ENCODE results near the gene GNB1L. TPM values are rescaled to one million over a fixed set of nuclear protein-coding genes. Genes with fewer than 3 reads are reported as not detected.

Gene GNB1L
- total and polyA plus RNA-seq, 2 of the 13 experiments (the other 11 are each of a cell fraction or from before 2014, with no cell fraction given) = 2.5 to 7.4 TPM

DNA sequence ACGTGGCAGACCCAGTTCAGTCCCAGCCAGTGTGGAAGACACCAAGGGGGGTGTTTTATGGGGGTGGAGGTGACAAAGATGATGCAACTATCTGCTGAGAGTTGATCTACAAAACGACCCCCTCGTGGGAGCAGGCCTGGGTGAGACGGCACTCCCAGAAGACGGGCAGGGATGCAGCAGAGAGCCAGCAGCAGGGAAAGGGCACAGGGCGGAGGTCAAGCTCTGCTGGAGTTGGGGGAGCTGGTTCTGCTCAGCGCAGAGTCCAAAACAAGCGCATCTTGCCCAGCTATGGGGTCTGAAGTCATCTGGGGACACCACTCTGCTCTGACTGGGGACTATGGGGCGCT is 3.9 kb downstream of the GNB1L start:
- Histone ChIP-seq H3K4me3 (replicated peaks in 1 of 3; ENCODE audit: insufficient read depth in 1 of 3, low read depth in 2 of 3, low read length in 3 of 3) (no peak overlapping the region), H3K4me2 (ENCODE audit: low read depth, low read length) (no peak overlapping the region), H3K9ac (ENCODE audit: insufficient read depth, low read depth, low read length) (no peak overlapping the region), H3K4me1 (ENCODE audit: insufficient read depth, low read length) (peaks cover 52% of the 10 kb centered on the region), H2AFZ (ENCODE audit: low read length) (no peak overlapping the region), H4K20me1 (ENCODE audit: insufficient read depth, low read length) (peaks cover 9% of the 10 kb centered on the region), H3K79me2 (ENCODE audit: insufficient read depth, low read length) (peaks cover 45% of the 10 kb centered on the region), H3K27me3 (ENCODE audit: control insufficient read depth in 1 of 2, insufficient read depth in 2 of 2, low read length in 2 of 2) (no peaks in the 10 kb centered on the region; a peak in 1 of 5 replicates), H3K36me3 (replicated peaks in 1 of 2; ENCODE audit: control insufficient read depth in 1 of 2, insufficient read depth in 2 of 2, low read length in 2 of 2) (peaks cover 6 to 26% of the 10 kb centered on the region in 2 experiments), H3K27ac (ENCODE audit: extremely low read length, insufficient read depth, low read length) (no peak overlapping the region), H3K9me3 (ENCODE audit: low read length) (no peaks in the 10 kb centered on the region)
- TF ChIP-seq NFE2L1 (CRISPR knock-in tag; IDR thresholded peaks at IDR 0.05; ENCODE audit: borderline replicate concordance) (no peak), CEBPB (IDR thresholded peaks at IDR 0.05; ENCODE audit: borderline replicate concordance, low read depth, low read length) (0 out of 2 replicates have a peak, but pooled peaks have one; percentile 27), PHB2 (IDR thresholded peaks at IDR 0.05; ENCODE audit: partially characterized antibody) (no peak), SATB2 (CRISPR knock-in tag; IDR thresholded peaks at IDR 0.05) (no peak)
- FAIRE-seq (no peak), DNase-seq (ENCODE audit: low spot score) (no peak), ATAC-seq (no peak)
- no TSS peak for BruUV-seq (replicated peaks)
- ChIA-PET POLR2A (no interaction called here), CTCF (ENCODE audit: low intra/inter-chr PET ratio, low total read pairs) (no interaction called here)
- 92% methylated on average over 8 of the region's 9 CpGs for WGBS (ENCODE audit: low lambda C conversion rate)
- intact Hi-C loops (cut with micrococcal nuclease; ENCODE audit: unreplicated experiment) = no loop called here
- in situ Hi-C loops (cut with HindIII; ENCODE audit: extremely low pct_ligation_motif_present, low pct_unique_long_range_greater_than_20kb) = loop anchor here (5.0 kb wide), 1 partner anchor 52 kb away; no protein-coding TSS in a partner anchor

DNA sequence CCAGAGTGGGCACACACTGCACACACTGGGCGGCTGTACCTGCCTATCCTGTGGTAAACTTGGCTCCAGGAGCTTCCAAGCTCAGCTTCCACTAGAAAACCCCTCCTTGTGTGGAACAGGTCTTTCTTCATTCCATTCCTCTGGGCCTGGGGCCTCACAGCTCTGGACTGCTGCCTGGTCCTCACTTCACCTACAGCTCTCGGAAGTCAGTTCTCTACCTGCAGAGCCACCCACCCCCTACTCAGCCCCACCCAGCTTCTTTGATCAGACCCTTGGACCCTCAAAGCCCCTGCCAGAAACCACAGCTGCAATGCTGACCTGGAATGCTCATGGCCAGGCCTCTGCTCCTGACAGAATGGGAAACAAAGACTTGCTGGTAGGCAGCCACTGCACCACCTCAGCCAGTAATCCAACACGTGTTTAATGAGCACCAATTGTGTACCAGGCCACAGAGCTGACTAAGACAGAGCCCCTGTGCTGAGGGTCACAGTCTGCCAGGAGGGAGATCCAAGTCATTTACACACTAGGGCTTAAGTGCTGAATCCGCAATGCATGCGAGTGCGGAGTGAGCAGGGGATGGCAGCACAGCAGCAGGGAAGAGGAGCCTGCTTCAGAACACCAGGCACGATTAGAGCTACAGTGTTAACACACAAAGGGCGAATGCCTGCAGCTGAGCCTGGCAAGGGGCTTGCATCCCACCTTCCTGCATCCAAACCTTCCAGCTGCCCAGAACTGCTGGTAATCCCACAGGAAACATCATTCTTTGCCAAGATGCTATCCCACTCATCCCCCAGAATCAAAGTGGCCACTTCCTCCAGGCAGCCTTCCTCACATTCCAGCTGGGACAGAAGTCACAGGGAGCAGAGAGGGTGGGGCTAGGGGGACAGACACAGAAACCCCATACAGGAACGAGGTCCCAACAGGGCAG is 4.6 kb downstream of the GNB1L start:
- Histone ChIP-seq H3K9ac (ENCODE audit: insufficient read depth, low read depth, low read length) (no peak overlapping the region), H3K9me3 (ENCODE audit: low read length) (no peaks in the 10 kb centered on the region), H3K27me3 (ENCODE audit: control insufficient read depth in 1 of 2, insufficient read depth in 2 of 2, low read length in 2 of 2) (no peaks in the 10 kb centered on the region; a peak in 1 of 5 replicates), H4K20me1 (ENCODE audit: insufficient read depth, low read length) (peaks cover 9% of the 10 kb centered on the region), H3K79me2 (ENCODE audit: insufficient read depth, low read length) (peaks cover 40% of the 10 kb centered on the region), H3K4me2 (ENCODE audit: low read depth, low read length) (no peak overlapping the region), H3K27ac (ENCODE audit: extremely low read length, insufficient read depth, low read length) (no peak overlapping the region), H3K36me3 (replicated peaks in 1 of 2; ENCODE audit: control insufficient read depth in 1 of 2, insufficient read depth in 2 of 2, low read length in 2 of 2) (peaks cover 6 to 26% of the 10 kb centered on the region in 2 experiments), H2AFZ (ENCODE audit: low read length) (no peak overlapping the region), H3K4me3 (replicated peaks in 1 of 3; ENCODE audit: insufficient read depth in 1 of 3, low read depth in 2 of 3, low read length in 3 of 3) (no peak overlapping the region), H3K4me1 (ENCODE audit: insufficient read depth, low read length) (peaks cover 47% of the 10 kb centered on the region)
- DNase-seq (ENCODE audit: low spot score) = no peak
- ATAC-seq = no peak
- intact Hi-C loops (cut with micrococcal nuclease; ENCODE audit: unreplicated experiment) = no loop called here
- TF ChIP-seq POLR2A (IDR thresholded peaks at IDR 0.05; ENCODE audit: insufficient read depth in 1 of 2, low read depth in 2 of 2, low read length in 2 of 2) = 0 out of 4 replicates have a peak, but pooled peaks of 1 of the 2 experiments have one; percentile 19
- TF ChIP-seq RBM22 (optimal IDR thresholded peaks at IDR 0.05; ENCODE audit: low read length) = peak; percentile 32
- no peak for TF ChIP-seq ZNF879 (CRISPR knock-in tag; IDR thresholded peaks at IDR 0.05)
- TF ChIP-seq NFKB2 (CRISPR knock-in tag; IDR thresholded peaks at IDR 0.05; ENCODE audit: borderline replicate concordance) = no peak
- FAIRE-seq = no peak
- in situ Hi-C loops (cut with HindIII; ENCODE audit: extremely low pct_ligation_motif_present, low pct_unique_long_range_greater_than_20kb) = loop anchor here (5.0 kb wide), 1 partner anchor 52 kb away; no protein-coding TSS in a partner anchor
- POLR2A ChIA-PET = no interaction called here
- BruUV-seq (replicated peaks) = no TSS peak
- CTCF ChIA-PET (ENCODE audit: low intra/inter-chr PET ratio, low total read pairs) = no interaction called here
- WGBS (ENCODE audit: low lambda C conversion rate) = 81% methylated on average over 9 of the region's 9 CpGs

Measured in HepG2 (cell line).